ENCODE results near the gene SNAPC4.
"Not testable (repeated sequence)": the region's sequence is repeated elsewhere in the genome, so short reads cannot be mapped to it uniquely, and the experiment has no call there.

SNAPC4 gene

DNA sequence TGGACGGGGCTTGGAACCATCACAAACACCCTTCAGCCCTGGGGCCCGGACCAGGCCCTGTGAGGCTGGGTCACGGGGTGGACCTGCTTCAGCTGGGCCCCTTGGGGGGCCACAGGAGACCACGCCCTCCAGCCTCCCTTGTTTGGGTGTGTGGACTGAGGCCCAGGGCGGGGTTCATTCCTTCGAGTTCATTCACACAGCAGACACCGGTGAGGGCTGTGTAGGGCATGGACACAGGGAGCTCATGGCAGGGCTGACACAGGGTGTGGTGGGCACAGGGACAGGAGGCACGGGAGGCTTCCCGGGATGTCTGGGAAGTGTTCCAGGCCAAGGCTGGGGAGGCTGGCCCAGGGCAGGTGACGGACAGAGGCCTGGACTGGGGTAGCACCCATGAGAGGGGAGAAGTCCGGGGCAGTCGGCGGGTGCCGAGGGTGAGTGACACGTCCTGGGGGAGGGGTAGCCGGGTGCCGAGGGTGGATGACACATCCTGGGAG lies 45.3 kb downstream of the SNAPC4 start:
- no peak for DNase-seq

DNA sequence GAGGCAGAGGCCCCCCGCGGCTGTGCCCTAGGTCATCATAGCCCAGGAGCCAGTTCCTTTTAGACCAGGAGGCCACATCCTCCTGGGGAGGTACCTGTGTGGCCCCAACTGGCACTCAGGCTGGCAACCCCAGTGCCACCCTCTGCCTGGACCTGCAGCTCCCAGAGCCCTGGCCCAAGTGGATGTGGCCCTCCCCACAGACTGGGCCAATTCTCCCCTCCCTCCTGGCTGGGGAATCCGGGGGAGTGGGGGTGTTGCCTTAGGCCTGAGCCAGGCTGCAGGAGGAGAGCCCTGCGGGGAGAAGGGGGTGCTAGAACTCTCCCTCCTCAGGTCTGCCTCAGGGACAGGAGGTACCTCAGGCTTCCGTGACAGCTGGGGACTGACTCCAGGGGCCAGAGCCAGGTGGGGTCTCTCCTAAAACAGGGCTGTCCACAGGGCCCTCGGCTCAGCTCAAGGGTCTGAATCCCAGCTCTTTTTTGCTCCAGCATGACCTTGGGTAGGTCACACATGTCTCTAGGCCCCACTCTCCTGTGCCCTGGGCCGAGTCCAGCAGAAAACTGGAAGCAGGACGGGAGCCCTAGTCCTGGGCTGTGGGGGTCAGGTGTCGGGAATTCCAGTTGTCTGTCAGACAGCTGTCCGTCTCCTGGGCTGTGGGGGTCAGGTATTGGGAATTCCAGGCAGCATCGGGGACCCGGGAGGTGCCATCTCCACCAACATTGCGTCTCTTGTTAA lies 46.0 kb downstream of the SNAPC4 start:
- no peak for DNase-seq

DNA sequence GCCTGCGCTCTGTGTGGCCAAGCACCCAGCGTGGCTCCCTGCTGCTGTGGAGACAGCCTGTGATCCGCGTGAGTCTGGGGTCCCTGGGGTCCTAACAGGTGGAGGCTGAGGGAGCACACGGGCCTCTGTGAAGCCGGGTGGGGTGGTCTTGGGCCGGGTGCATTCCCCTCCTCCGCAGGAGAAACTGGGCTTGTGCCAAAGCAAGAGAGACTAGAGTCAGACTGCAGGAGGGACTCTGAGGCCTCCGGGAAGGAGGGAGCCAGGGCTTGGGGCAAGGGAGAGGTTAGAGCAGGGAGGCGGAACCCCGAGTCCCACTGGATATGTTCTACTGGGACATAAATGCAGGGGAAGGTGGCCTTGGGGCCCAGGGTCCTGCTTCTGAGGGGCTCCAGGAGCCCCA lies 46.9 kb downstream of the SNAPC4 start:
- no peak for DNase-seq

DNA sequence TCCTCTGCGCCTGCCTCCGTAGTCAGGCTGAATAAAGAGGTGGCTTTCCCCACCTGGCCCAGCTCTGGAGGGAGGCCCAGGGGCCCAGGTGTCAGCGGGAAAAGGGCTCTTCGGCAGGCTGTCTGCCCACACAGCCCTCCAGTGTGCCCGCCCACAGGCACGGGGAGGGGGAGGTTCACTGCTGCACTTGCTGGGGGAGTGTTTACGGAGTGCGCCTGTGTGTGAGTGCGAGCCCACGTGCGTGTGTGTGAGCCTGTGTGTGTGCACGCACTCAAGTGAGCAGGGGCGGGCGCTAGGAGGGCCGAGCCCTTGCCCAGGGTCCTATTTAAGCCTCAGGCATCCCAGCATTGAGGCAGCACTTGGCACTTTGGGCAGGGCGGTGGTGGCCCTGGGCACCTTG lies 47.3 kb downstream of the SNAPC4 start:
- DNase-seq, result no peak

DNA sequence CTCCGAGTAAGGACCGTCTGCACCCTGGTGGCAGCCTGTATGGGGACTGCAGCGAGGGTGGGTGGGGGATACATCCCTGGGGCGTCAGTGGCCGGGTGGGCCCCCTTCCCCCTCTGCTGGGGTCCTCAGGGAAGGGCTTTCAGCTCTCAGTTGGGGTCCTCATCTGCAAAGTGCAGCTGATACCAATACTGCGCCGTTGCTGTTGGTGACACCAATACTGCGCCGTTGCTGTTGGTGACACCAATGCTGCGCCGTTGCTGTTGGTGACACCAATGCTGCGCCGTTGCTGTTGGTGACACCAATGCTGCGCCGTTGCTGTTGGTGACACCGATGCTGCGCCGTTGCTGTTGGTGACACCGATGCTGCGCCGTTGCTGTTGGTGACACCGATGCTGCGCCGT lies 48.1 kb downstream of the SNAPC4 start:
- DNase-seq, result not testable (repeated sequence)

DNA sequence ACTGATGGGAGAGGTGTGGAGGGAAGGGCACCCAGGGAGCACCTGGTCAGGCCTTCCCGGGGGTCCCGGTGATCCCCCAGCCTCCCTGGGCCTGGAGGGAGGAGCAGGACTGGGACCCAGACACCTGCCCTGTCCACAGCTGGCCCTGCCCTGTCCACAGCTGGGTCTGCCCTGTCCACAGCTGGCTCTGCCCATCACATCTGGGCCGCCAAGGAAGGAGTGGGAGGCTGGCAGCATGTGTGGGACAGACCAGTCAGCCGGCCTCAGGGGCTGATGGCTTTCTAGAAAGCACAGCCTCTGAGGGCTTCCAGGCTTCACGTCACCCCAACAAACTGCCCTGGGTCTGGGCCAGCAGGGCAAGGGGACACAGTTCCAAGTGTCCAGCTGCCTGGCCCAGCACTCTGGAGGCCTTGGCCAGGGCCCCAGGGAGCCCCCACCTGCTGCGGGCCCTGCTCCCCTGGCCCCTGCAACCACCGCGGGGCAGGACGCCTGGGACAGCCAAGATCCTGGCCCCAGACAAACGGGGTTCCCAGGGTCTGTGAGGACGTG lies 48.6 kb downstream of the SNAPC4 start:
- no peak for DNase-seq
